GM20431 (cell line): ENCODE data around the gene DLAT.
"Not testable (repeated sequence)": the region's sequence is repeated elsewhere in the genome, so short reads cannot be mapped to it uniquely, and the experiment has no call there.

Source experiments
- in situ Hi-C: fragments of 300-500 bp; cut with MseI, MboI; formaldehyde crosslinking; loops from one replicate; pipeline ENCODE4 v1.15.0; 2020; ENCODE audit warnings: low sequenced_read_pairs; ENCODE audit not compliant: unreplicated experiment

The DLAT gene

DNA sequence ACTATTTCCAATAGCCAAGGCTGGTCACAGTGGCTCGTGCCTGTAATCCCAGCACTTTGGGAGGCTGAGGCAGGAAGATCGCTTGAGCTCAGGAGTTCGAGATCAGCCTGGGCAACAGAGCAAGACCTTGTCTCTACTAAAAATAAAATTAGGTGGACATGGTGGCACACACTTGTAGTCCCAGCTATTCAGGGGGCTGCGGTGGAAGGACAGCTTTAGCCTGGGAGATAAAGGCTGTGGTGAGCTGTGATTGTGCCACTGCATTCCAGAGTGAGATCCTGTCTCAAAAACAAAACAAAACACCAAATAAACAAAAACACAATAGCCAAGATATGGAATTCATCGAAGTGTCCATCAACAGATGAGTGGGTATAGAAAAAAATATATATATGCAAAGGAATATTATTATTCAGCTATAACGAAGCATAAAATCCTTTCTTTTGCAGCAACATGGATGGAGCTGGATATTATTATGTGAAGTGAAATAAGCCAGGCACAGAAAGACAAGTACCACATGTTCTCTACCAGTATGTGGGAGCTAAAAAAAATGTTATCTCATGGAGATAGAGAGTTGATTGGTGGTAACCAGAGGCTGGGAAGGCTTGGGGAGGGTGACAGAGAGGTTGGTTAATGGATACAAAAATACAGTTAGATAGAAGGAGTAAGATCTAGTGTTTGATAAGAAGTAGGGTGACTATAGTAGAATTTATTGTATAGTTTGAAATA is 22.6 kb upstream of the DLAT start:
- in situ Hi-C loops = no loop called here

DNA sequence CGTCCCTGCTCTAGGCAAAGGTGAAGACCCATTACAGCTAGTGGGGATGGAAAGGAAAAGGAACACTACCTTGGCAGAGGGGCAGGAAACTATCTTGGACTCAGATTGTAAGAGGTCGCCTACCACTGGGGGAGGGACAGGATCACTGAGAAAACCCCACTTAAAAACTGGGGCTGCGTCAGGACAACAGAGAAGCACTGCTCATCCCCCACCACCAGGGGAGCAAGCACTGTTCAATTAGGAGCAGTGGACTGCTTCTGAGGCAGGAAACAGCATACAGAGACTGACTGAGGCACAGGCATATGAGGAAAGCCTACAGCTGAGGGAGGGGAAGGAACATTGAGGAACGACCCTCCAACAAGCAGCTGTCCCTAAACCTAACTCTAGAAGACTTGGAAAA is 20.8 kb upstream of the DLAT start:
- in situ Hi-C loops = no loop called here

DNA sequence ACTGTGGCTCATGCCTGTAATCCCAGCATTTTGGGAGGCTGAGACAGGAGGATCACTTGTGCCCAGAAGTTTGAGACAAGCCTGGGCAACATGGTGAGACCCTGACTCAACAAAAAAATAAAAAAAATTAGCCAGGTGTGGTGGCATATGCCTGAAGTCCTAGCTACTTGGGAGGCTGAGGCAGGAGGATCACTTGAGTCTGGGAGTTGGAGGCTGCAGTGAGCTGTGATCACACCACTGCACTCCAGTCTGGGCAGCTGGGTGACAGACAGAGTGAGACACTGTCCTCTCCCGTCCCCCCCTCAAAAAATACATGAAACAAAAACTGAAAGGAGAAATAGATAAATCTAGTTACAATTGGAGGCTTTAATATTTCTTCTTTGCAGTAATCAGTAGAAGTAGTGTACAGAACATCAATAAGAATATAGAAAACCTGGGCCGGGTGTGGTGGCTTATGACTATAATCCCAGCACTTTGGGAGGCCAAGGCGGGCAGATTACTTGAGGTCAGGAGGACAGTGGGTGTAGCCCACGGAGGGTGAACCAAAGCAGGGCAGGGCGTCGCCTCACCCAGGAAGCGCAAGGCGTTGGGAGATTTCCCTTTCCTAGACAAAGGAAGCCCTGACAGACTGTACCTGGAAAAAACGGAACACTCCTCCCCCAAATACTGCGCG is 19.6 kb upstream of the DLAT start:
- in situ Hi-C loops = no loop called here

DNA sequence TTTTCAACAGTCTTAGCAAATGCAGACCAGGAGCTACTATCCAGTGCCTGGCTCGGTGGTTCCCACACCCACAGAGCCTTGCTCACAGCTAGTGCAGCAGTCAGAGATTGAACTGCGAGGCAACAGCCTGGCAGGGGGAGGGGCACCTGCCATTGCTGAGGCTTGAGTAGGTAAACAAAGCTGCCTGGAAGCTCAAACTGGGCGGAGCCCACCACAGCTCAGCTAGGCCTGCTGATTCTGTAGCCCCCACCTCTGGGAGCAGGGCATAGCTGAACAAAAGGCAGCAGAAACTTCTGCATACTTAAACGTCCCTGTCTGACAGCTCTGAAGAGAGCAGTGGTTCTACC is 19.1 kb upstream of the DLAT start:
- in situ Hi-C loops = not testable (repeated sequence)

DNA sequence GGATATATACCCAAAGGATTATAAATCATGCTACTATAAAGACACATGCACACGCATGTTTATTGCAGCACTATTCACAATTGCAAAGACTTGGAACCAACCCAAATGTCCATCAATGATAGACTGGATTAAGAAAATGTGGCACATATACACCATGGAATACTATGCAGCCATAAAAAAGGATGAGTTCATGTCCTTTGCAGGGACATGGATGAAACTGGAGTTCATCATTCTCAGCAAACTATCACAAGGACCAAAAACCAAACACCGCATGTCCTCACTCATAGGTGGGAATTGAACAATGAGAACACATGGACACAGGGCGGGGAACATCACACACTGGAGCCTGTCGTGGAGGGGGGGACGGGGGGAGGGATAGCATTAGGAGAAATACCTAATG is 13.8 kb upstream of the DLAT start:
- in situ Hi-C loops = not testable (repeated sequence)

DNA sequence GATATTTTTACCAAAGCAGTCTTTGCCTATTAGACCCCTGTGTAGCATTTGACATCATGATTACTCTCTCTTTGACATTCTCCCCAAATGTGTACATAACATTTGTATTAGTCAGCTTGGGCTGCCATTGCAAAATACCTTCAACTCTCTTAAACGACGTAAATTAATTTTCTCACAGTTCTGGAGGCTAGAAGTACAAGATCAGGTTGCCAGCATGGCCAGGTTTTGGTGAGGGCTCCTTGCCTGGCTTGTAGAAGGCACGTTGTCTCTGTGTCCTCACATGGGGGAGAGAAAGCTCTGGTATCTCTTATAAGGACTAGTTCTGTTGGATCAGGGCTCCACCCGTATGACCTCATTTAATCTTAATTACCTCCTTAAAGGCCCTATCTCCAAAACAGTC is 12.3 kb upstream of the DLAT start:
- in situ Hi-C loops = no loop called here

DNA sequence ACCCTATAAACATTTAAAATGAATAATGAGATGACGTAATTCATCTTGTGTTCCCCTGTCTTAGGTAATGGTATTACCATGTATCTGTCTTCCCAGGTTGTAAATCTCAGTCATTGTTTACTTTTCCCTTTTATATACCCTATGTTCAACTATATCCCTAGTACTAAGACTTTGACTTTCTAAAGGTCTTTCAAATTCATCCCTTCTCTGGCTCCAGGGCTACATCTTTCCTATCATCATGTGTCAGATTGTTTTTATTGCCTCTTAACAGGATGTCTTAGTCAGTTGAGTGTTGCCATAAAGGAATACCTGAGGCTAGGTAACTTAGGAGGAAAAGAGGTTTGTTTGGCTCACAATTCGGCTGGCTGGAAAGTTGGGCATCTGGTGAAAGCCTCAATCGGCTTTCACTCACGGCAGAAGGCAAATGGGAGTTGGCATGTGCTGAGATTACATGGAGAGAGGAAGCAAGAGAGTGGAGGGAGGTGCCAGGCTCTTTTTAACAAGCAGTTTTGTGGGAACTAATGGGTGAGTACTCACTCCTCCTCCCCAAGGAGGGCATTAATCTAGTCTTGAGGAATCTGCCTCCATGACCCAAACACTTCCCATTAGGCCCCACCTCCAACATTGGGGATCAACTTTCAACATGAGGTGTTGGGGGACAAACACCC is 11.6 kb upstream of the DLAT start:
- in situ Hi-C loops = no loop called here

DNA sequence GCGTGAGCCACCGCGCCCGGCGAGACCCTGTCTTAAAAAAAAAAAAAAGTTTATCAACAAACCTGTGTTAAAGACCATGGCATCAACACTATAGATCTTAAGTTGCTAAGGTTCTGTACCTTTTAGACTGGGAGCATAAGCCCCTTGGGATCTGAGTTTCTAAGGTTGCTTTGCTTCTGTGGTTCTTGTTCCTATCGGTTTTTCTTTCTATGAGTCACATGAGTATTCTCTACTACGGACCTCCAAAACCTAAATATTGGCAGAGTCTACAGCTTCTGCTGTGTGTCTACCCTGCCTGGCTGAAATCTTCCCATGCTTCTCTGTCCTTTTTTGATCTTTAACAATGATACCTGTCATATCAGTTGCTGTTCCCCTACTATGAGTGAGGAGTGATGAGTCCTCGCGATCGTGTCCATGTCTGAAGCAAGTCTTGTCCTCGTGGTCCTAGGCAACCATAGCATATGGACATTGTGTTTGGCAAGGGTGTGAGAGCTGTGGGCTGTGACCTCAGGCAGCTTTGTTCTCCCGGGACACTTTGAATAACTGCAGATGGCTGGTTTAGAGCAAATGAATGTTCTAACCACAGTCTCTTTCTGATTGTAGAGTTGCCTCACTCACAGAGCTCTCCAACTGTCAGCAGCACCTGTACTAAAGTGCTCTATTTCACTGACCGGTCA is 9.0 kb upstream of the DLAT start:
- in situ Hi-C loops = no loop called here

DNA sequence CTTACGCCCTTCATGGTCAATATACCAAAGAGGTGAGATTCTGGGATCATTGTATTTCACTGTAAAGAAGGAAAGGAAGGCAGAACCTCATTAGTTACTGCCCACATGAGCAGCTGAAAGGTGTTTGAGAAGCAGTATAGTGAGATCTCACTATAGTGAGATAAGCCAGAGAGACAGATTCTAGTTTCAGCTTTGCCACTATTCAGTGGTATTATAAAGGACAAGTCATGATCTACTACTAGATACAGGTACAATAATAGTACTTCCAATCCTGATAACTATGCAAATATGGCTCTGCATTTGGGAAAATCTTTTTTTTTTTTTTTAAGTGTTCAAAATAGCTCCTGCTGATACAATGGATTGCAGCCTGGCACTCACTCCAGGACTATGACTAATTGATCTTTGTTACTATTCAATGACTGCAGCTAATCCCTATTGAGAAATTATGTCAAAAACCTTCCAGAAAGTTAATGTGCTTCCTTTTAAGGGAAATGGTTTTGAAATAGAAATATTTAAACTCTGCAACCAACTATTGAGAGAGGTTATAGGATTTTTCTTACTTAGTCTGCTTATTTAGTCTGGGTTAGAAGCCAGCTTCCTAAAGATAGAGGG is 8.3 kb upstream of the DLAT start:
- in situ Hi-C loops = no loop called here

DNA sequence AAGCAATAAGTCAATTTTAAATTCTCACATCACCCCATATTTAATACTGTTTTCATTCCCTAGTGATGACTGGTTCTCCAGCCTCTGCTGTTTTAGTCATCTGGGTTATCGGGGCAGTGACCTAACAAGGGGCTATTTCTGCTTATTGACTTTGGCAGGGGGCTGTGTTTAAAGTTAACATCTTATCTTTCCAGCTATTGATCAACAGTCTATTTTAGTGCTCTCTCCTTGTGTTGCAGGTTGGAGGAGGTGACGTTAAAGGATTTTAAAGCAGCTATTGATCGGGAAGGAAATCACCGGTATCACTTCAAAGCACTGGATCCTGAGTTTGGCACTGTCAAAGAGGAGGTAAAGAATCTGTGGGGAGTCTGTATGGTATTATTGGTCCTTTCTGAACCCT is 7.7 kb upstream of the DLAT start:
- in situ Hi-C loops = no loop called here

DNA sequence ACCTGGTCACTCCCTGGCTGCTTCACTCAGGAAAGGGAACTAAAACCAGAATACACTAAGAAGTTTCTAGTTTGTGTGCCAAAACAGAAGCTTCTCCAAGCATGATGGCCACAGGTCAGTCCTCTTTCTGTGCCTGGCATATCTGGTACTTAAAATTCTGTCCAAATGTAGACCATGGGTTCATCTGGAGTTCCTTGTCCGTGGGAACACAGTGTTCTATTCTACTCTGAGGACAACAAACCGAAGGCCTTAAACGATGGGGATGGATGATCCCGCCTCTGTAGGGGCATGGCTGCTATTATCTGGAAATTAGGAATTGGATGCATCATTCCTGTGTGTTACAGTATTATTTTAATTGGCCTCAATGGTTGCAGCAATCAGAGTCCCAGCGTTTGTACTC is 6.1 kb upstream of the DLAT start:
- in situ Hi-C loops = no loop called here

DNA sequence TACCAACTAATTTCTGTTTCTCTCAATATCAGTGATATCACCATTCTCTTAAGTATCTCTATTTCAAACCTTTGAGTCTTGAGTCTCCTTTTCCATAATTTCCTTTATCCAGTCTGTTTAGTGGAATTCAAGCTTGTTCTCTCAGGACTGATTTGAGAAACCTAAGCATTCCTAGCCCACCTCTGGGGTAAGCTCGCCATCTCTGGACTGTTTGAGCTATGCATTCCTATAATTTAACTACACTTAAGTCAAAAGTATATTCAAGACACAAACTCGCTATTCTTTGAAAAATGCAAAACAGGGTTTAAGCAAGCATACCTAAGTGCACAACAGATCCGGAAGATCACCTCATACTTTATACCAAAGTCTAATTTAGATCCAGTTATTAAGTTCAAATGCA is 2.1 kb upstream of the DLAT start:
- in situ Hi-C loops = no loop called here

DNA sequence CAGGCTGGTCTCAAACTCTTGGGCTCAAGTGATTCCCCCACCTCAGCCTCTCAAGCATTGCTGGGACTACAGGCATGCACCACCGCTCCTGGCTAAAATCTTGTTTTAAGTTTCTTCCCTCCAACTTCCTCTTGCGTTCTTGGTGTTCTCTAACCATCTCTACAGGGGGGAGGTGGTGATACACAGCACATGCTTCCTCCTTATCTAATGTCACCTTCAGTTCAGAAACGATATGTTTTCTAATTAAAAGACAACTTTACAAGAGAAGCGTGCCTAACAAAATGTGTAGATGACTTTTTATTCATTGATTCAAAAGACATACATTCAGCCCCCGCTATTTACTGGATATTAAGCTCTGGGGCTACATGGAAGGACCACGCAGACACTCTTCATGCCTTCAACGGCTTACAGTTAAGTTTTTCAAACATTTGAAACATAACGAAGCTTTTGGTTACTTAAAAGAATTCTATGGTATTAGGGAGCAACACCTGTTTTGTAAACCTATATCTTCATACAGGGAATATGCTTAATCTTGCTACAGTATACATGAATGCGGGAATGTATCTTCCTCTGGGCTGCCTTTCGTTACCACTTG is 933 bp upstream of the DLAT start:
- in situ Hi-C loops = no loop called here

DNA sequence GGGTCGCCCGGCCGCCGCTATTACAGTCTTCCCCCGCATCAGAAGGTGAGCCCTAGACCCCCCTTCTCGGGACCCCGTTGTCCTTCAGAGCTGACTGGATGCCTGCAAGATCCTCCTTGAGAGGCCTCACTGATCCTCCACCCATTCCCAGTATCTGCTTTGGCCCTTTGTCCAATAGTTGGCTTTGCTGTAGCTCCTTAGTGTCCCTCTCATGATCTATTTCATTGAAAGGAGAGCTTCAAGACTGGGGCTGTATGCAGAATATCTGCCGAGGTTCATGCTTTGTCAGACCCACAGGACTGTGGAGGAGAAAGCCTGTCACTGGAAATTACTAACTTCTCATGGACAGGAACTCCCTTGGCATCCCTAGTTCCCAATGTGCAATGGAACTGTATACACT is 499 bp downstream of the DLAT start:
- in situ Hi-C loops = no loop called here

DNA sequence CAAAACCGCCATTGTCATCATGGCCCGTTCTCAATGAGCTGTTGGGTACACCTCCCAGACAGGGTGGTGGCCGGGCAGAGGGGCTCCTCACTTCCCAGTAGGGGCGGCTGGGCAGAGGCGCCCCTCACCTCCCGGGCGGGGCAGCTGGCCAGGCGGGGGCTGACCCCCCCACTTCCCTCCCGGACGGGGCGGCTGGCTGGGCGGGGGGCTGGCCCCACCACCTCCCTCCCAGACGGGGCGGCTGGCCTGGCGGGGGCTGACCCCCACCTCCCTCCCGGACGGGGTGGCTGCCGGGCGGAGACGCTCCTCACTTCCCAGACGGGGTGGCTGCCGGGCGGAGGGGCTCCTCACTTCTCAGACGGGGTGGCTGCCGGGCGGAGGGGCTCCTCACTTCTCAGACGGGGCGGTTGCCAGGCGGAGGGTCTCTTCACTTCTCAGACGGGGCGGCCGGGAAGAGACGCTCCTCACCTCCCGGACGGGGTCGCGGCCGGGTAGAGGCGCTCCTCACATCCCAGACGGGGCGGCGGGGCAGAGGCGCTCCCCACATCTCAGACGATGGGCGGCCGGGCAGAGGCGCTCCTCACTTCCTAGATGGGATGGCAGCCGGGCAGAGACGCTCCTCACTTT is 1.7 kb downstream of the DLAT start:
- in situ Hi-C loops = not testable (repeated sequence)

DNA sequence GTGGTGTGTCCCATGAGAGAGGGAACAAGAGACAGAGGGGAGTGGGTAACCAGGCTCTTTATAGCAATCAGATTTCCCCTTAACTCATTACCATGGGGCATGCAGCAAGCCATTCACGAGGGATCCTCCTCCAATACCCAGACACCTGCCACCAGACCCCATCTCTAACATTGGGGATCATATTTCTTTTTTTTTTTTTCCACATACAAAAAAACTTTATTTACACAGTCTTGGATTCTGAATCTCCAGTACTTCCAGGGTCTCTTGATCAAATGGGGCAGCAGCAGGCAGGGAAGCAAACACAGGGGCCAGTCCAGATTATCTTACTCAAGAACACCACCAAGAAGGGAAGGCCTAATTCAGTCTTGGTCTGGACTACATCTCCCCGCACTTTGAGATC is 4.3 kb downstream of the DLAT start:
- in situ Hi-C loops = no loop called here

DNA sequence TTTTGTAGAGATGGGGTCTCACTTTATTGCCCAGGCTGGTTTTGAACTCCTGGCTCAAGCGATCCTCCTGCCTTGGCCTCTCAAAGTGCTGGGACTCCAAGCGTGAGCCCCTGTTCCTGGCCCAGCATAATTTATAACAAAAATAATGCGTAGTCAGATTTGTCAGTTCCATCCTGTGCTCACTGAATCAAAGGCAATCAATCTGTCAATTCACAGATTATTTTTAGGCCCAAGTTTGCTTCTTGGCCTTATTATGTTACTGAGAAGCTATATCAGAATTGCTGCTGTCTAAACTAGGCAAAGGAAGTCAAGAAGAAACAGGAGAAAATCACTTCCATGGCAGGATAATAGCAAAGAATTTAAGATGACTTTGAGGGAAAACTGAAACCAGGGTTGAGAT is 8.7 kb downstream of the DLAT start:
- in situ Hi-C loops = no loop called here

DNA sequence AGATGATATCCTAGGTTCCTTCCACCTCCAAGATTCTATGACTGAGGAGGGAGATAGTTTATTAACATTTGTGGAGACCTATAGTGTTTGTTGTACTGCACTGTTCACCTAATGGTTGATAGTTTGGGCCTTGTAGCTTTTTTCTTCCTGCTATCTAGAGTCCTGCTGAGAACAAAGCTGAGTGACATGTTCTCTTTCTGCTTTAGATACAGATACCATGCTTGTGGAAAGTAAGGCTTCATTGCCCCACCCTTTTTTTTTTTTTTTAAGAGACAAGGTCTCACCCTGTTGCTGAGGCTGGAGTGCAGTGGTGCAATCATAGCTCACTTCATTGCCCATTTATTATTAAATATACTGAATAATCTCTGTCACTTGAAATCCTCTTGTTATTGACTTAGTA is 12.3 kb downstream of the DLAT start:
- in situ Hi-C loops = no loop called here

DNA sequence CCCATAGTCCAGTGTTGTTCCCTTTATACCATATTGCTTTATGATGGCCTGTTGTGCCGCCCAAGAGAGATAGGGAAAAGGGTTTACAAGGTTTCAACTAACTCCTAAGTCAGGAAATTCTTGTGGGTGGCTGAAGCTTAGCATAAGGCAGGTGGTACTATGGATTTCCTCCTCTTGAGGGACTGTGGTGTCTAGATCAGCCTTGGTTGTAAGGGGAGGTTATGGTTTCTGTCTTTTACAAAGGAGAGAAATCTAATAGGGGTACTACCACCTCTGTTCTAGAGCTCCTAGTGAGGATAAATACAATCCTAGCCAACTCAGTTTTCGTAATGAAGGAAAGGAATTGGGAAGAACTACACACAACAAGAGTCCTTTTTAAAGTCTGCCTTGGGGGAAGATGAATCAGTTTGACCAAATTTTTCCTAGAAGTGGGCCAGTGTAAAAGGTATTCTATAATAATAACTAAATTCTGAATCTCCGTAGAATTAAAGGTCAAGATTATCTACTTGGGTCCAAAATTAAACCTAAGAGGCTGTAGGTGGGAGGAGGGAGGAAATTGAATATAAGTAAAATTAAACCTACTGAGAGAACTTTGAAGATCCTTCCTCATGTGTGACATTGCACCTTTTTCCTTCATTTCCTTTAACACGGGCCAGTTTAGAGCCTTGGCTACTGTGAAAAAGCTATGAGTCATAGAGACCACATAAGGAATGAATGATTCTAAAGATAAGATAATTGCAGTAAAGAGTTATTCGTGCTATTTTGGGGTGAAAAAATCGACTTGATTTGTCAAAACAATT is 17.2 kb downstream of the DLAT start:
- in situ Hi-C loops = no loop called here
